Activated naive CD8-positive, alpha-beta T cell (primary cell): ENCODE data around the gene SLC44A1.

Experiments
- H3K27ac Mint-ChIP-seq: one replicate; pipeline ENCODE4 v1.8.0; 2021; ENCODE audit warnings: mixed read lengths
- H3K27me3 Mint-ChIP-seq: one replicate; pipeline ENCODE4 v1.8.0; 2021; ENCODE audit warnings: mixed read lengths
- H3K36me3 Mint-ChIP-seq: one replicate; pipeline ENCODE4 v1.8.0; 2021; ENCODE audit warnings: mixed read lengths
- H3K4me1 Mint-ChIP-seq: one replicate; pipeline ENCODE4 v1.8.0; 2021; ENCODE audit warnings: low read depth, mixed read lengths
- H3K4me3 Mint-ChIP-seq: one replicate; pipeline ENCODE4 v1.8.0; 2021; ENCODE audit warnings: mild to moderate bottlenecking, mixed read lengths
- H3K9me3 Mint-ChIP-seq: one replicate; pipeline ENCODE4 v1.8.0; 2021; ENCODE audit warnings: low read depth, mixed read lengths

SLC44A1 gene

GRCh38 chr9:105341434-105342146, 97.1 kb downstream of the SLC44A1 start:
- H3K4me3 Mint-ChIP-seq: peak overlapping the region; percentile 38
- H3K36me3 Mint-ChIP-seq: peaks cover 11% of the 10 kb centered on the region
- H3K4me1 Mint-ChIP-seq: peaks cover 13% of the 10 kb centered on the region
- no peak overlapping the region for H3K27ac Mint-ChIP-seq
- no peaks in the 10 kb centered on the region for H3K9me3 Mint-ChIP-seq
- H3K27me3 Mint-ChIP-seq: no peaks in the 10 kb centered on the region

- Mint-ChIP-seq H3K4me3 (peak overlapping the region; percentile 38), H3K27me3 (no peaks in the 10 kb centered on the region), H3K9me3 (no peaks in the 10 kb centered on the region), H3K36me3 (peaks cover 8% of the 10 kb centered on the region), H3K4me1 (peaks cover 13% of the 10 kb centered on the region), H3K27ac (no peak overlapping the region)
Measured at GRCh38 chr9:105342147-105342505, 97.7 kb downstream of the SLC44A1 start.

- H3K27ac Mint-ChIP-seq: no peak overlapping the region
- peaks cover 13% of the 10 kb centered on the region for H3K4me1 Mint-ChIP-seq
- peaks cover 5% of the 10 kb centered on the region for H3K36me3 Mint-ChIP-seq
Measured at GRCh38 chr9:105344283-105344682, 99.8 kb downstream of the SLC44A1 start.

GRCh38 chr9:105345626-105346025, 101.2 kb downstream of the SLC44A1 start:
- peaks cover 11% of the 10 kb centered on the region for H3K4me1 Mint-ChIP-seq

More at GRCh38 chr9:105344283-105344682, 99.8 kb downstream of the SLC44A1 start:
- H3K27me3 Mint-ChIP-seq: no peaks in the 10 kb centered on the region
- H3K9me3 Mint-ChIP-seq: no peaks in the 10 kb centered on the region
- no peak overlapping the region for H3K4me3 Mint-ChIP-seq

GRCh38 chr9:105346273-105346672, 101.8 kb downstream of the SLC44A1 start:
- peaks cover 10% of the 10 kb centered on the region for H3K36me3 Mint-ChIP-seq
- H3K9me3 Mint-ChIP-seq: no peaks in the 10 kb centered on the region
- H3K27ac Mint-ChIP-seq: no peak overlapping the region
- H3K4me3 Mint-ChIP-seq: no peak overlapping the region
- H3K27me3 Mint-ChIP-seq: no peaks in the 10 kb centered on the region
- H3K4me1 Mint-ChIP-seq: peaks cover 9% of the 10 kb centered on the region

More at GRCh38 chr9:105345626-105346025, 101.2 kb downstream of the SLC44A1 start:
- Mint-ChIP-seq H3K27me3 (no peaks in the 10 kb centered on the region), H3K9me3 (no peaks in the 10 kb centered on the region), H3K27ac (no peak overlapping the region), H3K4me3 (no peak overlapping the region), H3K36me3 (peaks cover 10% of the 10 kb centered on the region)

- no peak overlapping the region for H3K4me3 Mint-ChIP-seq
- H3K36me3 Mint-ChIP-seq: peaks cover 9% of the 10 kb centered on the region
- peaks cover 5% of the 10 kb centered on the region for H3K4me1 Mint-ChIP-seq
- no peaks in the 10 kb centered on the region for H3K9me3 Mint-ChIP-seq
- H3K27ac Mint-ChIP-seq: no peak overlapping the region
- H3K27me3 Mint-ChIP-seq: no peaks in the 10 kb centered on the region
Measured at GRCh38 chr9:105354448-105354847, 110.0 kb downstream of the SLC44A1 start.

- Mint-ChIP-seq H3K9me3 (no peaks in the 10 kb centered on the region), H3K4me1 (peaks cover 14% of the 10 kb centered on the region), H3K4me3 (no peak overlapping the region), H3K27ac (no peak overlapping the region), H3K27me3 (no peaks in the 10 kb centered on the region), H3K36me3 (peaks cover 10% of the 10 kb centered on the region)
Measured at GRCh38 chr9:105355781-105356180, 111.3 kb downstream of the SLC44A1 start.

- no peak overlapping the region for H3K4me3 Mint-ChIP-seq
- peaks cover 14% of the 10 kb centered on the region for H3K4me1 Mint-ChIP-seq
- H3K27ac Mint-ChIP-seq: no peak overlapping the region
- H3K27me3 Mint-ChIP-seq: no peaks in the 10 kb centered on the region
- H3K9me3 Mint-ChIP-seq: no peaks in the 10 kb centered on the region
- H3K36me3 Mint-ChIP-seq: peaks cover 15% of the 10 kb centered on the region
Measured at GRCh38 chr9:105357937-105358336, 113.5 kb downstream of the SLC44A1 start.

- Mint-ChIP-seq H3K4me1 (peaks cover 14% of the 10 kb centered on the region), H3K36me3 (peaks cover 13% of the 10 kb centered on the region), H3K4me3 (no peak overlapping the region), H3K9me3 (no peaks in the 10 kb centered on the region), H3K27ac (no peak overlapping the region), H3K27me3 (no peaks in the 10 kb centered on the region)
Measured at GRCh38 chr9:105359892-105360291, 115.4 kb downstream of the SLC44A1 start.

- Mint-ChIP-seq H3K4me3 (no peak overlapping the region), H3K36me3 (peaks cover 14% of the 10 kb centered on the region), H3K27me3 (no peaks in the 10 kb centered on the region), H3K27ac (no peak overlapping the region), H3K9me3 (no peaks in the 10 kb centered on the region), H3K4me1 (peaks cover 14% of the 10 kb centered on the region)
Measured at GRCh38 chr9:105360344-105360743, 115.9 kb downstream of the SLC44A1 start.

- Mint-ChIP-seq H3K36me3 (peaks cover 24% of the 10 kb centered on the region), H3K27ac (no peak overlapping the region), H3K27me3 (no peaks in the 10 kb centered on the region), H3K9me3 (no peaks in the 10 kb centered on the region), H3K4me1 (peaks cover 10% of the 10 kb centered on the region), H3K4me3 (no peak overlapping the region)
Measured at GRCh38 chr9:105361873-105362272, 117.4 kb downstream of the SLC44A1 start.

- peaks cover 10% of the 10 kb centered on the region for H3K4me1 Mint-ChIP-seq
- H3K36me3 Mint-ChIP-seq: peaks cover 24% of the 10 kb centered on the region
- H3K27ac Mint-ChIP-seq: no peak overlapping the region
- H3K4me3 Mint-ChIP-seq: no peak overlapping the region
- no peaks in the 10 kb centered on the region for H3K27me3 Mint-ChIP-seq
- H3K9me3 Mint-ChIP-seq: no peaks in the 10 kb centered on the region
Measured at GRCh38 chr9:105362470-105362869, 118.0 kb downstream of the SLC44A1 start.

GRCh38 chr9:105363837-105364236, 119.4 kb downstream of the SLC44A1 start:
- Mint-ChIP-seq H3K27me3 (no peaks in the 10 kb centered on the region), H3K4me3 (no peak overlapping the region), H3K9me3 (no peaks in the 10 kb centered on the region), H3K4me1 (peaks cover 10% of the 10 kb centered on the region), H3K36me3 (peaks cover 24% of the 10 kb centered on the region), H3K27ac (no peak overlapping the region)

GRCh38 chr9:105369911-105370310, 125.5 kb downstream of the SLC44A1 start:
- no peak overlapping the region for H3K27ac Mint-ChIP-seq
- H3K36me3 Mint-ChIP-seq: peaks cover 15% of the 10 kb centered on the region
- H3K4me3 Mint-ChIP-seq: no peak overlapping the region
- H3K9me3 Mint-ChIP-seq: no peaks in the 10 kb centered on the region
- H3K4me1 Mint-ChIP-seq: no peaks in the 10 kb centered on the region
- no peaks in the 10 kb centered on the region for H3K27me3 Mint-ChIP-seq

GRCh38 chr9:105373723-105374122, 129.3 kb downstream of the SLC44A1 start:
- peaks cover 7% of the 10 kb centered on the region for H3K36me3 Mint-ChIP-seq
- no peaks in the 10 kb centered on the region for H3K4me1 Mint-ChIP-seq
- no peak overlapping the region for H3K4me3 Mint-ChIP-seq
- no peaks in the 10 kb centered on the region for H3K9me3 Mint-ChIP-seq
- H3K27ac Mint-ChIP-seq: no peak overlapping the region
- no peaks in the 10 kb centered on the region for H3K27me3 Mint-ChIP-seq

- H3K27me3 Mint-ChIP-seq: no peaks in the 10 kb centered on the region
- H3K4me3 Mint-ChIP-seq: no peak overlapping the region
- H3K27ac Mint-ChIP-seq: no peak overlapping the region
- no peaks in the 10 kb centered on the region for H3K4me1 Mint-ChIP-seq
- H3K9me3 Mint-ChIP-seq: no peaks in the 10 kb centered on the region
- peaks cover 7% of the 10 kb centered on the region for H3K36me3 Mint-ChIP-seq
Measured at GRCh38 chr9:105375323-105375722, 130.9 kb downstream of the SLC44A1 start.
